GM12801 (cell line): ENCODE measurements around the gene SLC41A1.

Experiments
- CTCF ChIP-seq: IDR thresholded peaks from one replicate; pipeline ENCODE4 v1.5.1; 2011; ENCODE audit warnings: control low read depth; ENCODE audit not compliant: insufficient read length; ENCODE audit errors: extremely low read depth

The SLC41A1 gene

GRCh38 chr1:205783433-205783795, 29.6 kb downstream of the SLC41A1 start:
- TF ChIP-seq CTCF, result no peak

- no peak for TF ChIP-seq CTCF
These were observed 30.2 kb downstream of the SLC41A1 start for GRCh38 chr1:205782627-205783432.

- no peak for TF ChIP-seq CTCF
These were observed 32.7 kb downstream of the SLC41A1 start for GRCh38 chr1:205780335-205780734.

GRCh38 chr1:205777994-205778393, 35.0 kb downstream of the SLC41A1 start:
- TF ChIP-seq CTCF, result no peak

GRCh38 chr1:205775717-205776056, 37.3 kb downstream of the SLC41A1 start:
- TF ChIP-seq CTCF, result no peak

- TF ChIP-seq CTCF, result no peak
These were observed 37.8 kb downstream of the SLC41A1 start, which contains the start of gene RAB29 for GRCh38 chr1:205775015-205775716. RAB29 (minus strand) TSS chr1:205775482; CDS start chr1:205774956, 526 bp downstream.

- TF ChIP-seq CTCF, result no peak
These were observed 38.6 kb downstream of the SLC41A1 start for GRCh38 chr1:205774198-205775014.
